NOMO-1 (cell line): Measurements from ENCODE around the gene HCRTR1.
A peak's percentile ranks its signal among the peaks of the same experiment; 100 is the strongest.

Source experiments
- DNase-seq, 2 experiments: peaks; one replicate each; lab custom pipeline; 2025; ENCODE audit not compliant: unreplicated experiment in 2 of 2; lab: John Stamatoyannopoulos, UW

The HCRTR1 gene

GRCh38 chr1:31624731-31625514 is 7.4 kb downstream of the HCRTR1 start:
- no peak for DNase-seq

DNA sequence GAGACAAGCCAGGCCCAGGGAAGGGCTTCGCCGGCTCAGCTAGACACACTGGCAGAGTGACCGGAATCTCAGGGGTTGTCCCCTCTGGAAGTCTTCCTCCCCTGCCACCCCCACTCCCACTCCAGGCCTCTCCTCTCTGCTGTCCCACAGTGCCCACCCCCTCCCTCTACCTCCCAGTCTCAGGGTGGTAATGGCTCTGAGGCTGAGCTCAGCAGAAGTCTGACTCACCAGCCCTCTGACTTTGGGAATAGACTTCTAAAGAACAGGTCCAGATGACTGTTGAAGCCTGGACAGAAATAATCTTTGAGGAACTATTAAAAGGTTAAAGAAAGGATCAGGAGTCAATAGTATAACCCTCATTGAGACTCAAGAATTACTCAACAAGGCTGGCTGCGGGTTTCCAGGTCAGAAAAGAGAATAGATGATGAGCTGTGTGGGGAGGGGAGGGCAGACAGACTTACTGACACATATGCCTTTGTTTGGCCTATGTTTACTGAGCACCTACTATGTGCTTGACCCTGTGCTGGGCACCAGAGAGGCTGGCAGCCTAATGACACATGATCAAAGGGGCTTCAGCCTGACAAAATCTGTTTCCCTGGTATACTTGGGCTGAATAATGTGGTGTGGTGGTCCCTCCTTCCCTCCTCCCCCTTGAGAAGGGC is 8.2 kb downstream of the HCRTR1 start:
- peak in 1 of 2 experiments; percentile 20 for DNase-seq

- no peak for DNase-seq
These were observed 9.0 kb downstream of the HCRTR1 start for GRCh38 chr1:31626223-31627207.

DNA sequence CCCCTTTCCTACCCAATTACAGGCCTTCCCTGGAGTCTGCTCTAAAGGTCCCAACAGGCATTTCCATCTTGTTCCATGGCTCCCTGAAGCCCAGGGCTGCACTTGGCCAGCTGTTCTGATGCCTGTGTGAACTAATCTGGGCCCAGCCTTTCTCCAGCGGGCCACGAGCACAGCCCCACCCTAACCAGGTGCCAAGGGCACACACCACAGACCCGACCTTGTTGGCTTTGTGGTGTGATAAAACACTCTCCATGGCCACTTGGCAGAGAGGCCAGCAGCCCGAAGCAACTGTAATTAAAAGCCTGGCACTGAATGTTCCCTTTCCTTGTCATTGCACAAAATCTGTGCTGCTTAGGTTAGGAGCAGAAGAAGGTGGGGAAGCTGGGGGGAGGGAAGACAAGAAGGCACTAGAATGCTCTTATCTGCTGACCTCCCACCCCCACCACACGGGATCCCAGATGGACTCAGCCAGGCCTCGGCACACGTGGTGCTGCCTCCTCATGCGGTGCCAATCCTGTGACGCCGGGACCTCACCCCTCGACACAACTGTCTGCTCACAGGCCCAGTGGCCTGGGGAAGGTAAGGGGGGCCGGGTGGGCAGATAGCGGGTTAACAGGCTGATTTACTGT is 9.9 kb downstream of the HCRTR1 start:
- DNase-seq: no peak

DNA sequence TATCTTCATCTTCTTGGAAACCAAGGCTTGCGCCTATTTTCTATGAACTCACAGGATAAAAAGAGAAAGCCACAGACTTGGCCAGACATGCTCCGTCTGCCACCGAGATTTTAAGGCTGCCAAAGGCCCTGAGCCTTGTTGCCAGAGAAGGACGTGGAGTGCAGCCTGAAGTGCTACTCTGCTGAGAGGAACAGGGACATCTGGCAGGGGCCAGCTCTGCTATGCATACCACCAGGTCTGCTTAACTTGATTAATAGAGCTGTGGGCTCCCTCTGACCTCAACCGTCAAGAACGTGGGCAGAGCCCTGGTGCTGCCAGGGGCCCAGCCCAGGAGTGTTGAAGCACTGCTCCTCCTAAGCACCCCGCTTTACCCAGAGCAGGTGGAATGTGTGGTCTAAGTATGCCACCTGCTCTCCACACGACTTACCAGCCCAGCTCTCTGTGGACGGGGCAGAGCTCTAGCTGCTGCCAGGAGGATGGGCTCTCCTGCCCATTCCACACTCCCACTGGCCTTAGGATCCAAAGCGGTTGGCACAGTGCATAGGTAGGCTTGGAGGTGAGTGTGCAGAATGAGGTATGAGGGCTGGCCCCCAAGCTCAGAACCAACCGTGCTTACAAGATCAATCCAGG is 10.6 kb downstream of the HCRTR1 start:
- no peak for DNase-seq

GRCh38 chr1:31628931-31629556 is 11.6 kb downstream of the HCRTR1 start:
- DNase-seq: no peak

GRCh38 chr1:31632649-31633048 is 15.2 kb downstream of the HCRTR1 start:
- no peak for DNase-seq

GRCh38 chr1:31633117-31633516 is 15.6 kb downstream of the HCRTR1 start:
- DNase-seq: peak in 1 of 2 experiments; percentile 25

DNA sequence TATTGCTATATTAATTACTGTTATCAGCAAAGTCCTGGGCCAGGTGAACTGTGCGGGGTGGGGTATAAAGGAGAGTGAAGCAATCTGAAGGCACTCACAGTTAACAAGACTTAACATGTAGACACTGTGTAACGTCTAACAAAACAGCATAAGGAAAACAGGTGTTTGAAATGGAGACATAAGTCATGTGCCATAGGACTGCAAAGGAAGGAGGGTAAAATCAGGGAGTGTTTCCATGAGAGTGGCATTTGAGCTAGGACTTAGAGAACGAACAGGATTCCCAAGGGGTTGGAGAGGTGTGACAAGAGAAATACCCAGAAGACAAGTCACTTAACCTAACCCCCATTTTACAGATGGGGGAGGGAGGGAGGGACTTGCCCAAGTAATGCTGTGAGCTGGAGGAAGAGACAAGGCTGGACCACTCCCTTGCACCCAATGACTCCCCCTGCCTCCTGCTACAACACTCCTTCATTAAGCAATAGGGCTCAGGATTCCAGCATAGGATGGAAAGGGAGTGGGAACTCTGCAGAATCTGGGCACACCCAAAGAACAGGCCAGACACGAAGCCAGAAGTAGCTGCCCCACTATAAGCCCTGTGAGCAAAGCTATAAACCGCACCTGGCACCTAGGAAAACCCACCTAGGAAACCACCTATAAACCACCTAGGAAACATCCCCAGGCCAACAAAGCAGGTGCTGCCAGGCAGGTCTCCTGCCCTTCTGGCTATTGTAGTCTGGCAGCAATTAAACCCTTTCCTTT is 20.6 kb downstream of the HCRTR1 start:
- no peak for DNase-seq

GRCh38 chr1:31639543-31639942 is 22.1 kb downstream of the HCRTR1 start:
- DNase-seq: peak; percentile 58 to 77

- DNase-seq: no peak
These were observed 22.7 kb downstream of the HCRTR1 start for GRCh38 chr1:31640179-31640578.

DNA sequence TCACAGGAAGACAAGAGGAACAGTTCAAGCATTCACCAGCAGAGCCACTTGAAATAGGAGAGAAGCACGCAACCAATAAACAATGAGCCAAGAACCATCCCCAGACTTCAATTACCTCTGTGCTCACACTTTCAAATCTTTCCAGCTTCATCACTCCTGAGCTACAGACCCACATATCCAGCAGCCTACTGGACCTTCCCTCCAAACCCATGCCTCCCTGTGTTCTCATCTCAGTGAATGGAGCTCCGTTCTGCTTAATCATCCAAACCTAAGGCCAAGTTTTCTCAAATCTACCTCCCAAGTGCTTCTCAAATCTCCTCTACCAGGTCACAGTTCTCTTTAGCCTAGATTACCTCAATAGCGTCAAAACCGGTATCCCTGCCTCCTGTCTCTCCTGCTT is 23.5 kb downstream of the HCRTR1 start:
- DNase-seq: no peak

GRCh38 chr1:31642366-31642765 is 24.9 kb downstream of the HCRTR1 start:
- no peak for DNase-seq

DNA sequence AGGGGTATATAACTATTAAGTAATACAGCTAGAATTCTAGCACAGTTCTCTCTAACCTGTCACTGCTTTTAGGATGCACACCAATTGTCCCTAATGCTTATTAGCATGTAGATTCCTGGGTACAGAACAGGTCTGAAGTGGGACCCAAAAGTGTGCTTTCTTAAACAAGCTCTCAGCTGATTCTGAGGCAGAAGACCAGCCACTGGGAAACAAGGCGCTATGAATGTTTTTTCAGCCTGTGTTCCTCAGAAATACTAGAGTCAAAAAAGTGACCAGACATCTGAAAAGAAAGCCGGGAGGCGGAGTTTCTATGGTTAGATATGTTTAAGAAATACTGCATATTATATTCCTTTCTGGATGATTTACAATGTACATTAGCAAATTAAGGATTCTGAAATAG is 25.4 kb downstream of the HCRTR1 start:
- DNase-seq: no peak

- no peak for DNase-seq
These were observed 26.6 kb downstream of the HCRTR1 start for GRCh38 chr1:31643976-31644559.

GRCh38 chr1:31644560-31645273 is 27.2 kb downstream of the HCRTR1 start, which contains the start of gene PEF1:
Gene PEF1 (minus strand): TSS chr1:31644876. CDS start chr1:31644864, 12 bp downstream.
- DNase-seq: peak; percentile 97 to 99

DNA sequence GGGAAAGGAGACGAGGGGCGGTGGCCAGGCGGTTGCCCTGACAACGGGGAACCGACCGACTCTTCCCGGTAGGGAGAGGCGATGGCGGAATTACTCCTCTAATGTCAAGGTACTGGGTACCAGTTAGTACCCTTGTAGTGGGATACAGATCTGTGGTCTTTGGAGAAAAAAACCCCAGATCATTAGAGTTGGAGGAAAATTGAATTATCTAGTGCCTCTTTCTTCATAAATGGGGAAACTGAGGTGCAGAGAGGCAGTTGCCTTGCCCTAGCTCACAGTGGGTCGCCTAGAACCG is 27.7 kb downstream of the HCRTR1 start:
- DNase-seq: no peak
